Hematopoietic multipotent progenitor cell treated with erythropoietin and hydrocortisone succinate and interleukin-3 and kit ligand, for 17 days (in vitro differentiated cells): Measurements from ENCODE around the gene CTBP2.

Source experiments
- DNase-seq: peaks from one replicate; pipeline ENCODE4 v3.0.0-alpha.2; 2015; ENCODE audit warnings: low spot score

Gene CTBP2

DNA sequence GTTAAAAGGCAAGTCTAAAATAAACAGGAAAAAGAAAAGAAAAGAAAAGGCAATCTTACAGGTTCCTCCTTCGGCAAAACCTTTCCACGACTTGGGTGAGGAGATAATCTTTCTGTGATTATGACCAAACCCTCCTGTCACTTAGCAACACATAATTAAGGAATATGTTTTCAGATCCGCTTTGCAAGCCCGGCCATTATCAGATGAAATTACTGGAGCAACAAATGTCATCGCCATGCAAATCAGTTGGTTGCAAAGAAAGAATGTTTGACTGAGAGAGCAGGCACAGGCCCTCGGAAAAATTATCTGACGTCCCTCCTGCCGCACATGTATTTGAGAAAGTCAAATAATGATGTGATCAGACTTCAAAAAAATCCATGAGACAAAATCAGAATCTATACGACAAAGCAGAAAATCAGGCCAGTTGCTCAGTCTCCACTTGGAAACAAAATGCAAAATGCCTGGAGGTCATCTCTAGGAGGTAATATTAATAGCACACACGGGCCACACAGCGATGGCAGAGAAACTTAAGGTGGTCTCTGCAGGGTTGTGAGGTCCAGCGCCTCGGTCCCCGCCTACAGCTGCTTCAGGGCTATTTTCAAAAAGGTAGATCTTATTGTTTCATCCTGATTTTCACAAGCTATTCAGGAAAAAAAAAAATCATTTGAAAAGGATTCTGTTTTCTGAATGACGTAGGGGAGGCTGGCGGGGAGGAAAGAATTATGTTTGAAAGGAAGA is 135.7 kb downstream of the CTBP2 start:
- DNase-seq, result no peak

- DNase-seq, result no peak
These were observed 136.4 kb downstream of the CTBP2 start for GRCh38 chr10:125023862-125024496.

DNA sequence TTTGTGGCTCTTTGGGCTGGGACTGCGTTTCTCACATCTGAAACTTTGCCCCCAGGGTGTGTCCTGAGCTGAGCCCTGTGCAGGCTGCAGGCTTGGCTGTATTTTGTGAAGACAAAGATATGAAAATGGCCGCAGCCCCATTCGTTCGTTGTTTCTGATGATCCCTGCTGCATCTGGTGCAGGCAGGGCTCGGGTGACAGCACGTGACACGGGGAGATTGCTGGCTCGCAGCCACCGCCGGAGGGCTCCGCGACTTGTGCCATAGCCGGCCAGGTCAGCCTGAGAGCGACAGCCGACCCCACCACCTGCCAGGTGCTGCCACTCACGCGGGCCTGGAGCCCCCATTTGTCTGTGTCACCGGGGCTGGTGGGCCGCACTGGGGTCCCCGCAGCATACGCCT is 137.1 kb downstream of the CTBP2 start:
- no peak for DNase-seq

- no peak for DNase-seq
These were observed 137.7 kb downstream of the CTBP2 start for GRCh38 chr10:125022671-125023070.

DNA sequence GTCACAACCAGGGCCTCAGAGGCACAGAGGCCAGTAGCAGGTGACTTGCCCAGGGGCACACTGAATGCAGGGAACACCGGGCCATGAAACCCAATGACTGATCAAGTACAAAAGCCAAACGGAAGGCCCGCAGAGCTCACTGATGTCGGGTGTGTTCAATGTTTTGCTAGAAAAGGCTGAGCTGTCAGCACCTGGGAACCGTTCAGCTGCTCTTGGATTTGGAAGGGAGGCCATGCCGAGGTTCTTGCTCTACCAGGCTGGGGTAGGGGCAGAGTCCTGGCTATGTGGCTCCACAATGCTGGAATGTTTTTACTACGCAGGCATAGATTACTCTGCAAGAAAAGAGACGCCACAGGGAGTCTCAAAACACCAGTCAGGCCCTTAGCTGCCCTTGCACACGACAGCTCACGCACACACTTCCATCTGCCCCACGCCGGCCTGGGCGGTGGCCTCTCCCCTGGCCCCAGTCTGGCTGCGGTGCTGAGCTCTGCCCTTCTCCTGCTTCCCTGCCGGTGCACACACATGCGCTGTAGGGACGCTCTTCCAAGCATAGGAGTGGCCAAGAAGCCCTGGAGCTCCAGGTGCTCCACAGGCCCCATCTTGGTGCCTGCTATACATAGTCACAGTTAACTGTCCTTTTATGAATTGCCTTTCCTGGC is 138.5 kb downstream of the CTBP2 start:
- DNase-seq, result no peak

DNA sequence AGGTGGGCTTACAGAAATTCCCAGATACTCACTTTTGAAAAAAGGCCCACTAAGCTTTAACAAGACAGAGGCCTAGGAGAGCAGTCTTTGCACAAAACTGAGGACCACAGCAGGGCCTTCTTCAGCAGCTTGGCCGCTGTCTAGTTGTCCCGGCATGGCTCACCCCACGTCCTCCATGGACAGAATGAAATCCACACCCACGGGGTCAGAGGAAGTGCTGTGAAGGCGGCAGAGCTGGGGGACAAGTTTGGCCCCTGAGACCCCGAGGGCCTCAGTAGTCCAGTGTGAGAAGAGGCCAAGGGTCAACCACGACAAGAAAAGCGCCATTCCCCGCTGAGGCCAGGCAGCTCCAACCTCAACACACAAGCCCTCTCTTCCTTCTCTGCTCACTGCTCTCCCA is 139.5 kb downstream of the CTBP2 start:
- no peak for DNase-seq

DNA sequence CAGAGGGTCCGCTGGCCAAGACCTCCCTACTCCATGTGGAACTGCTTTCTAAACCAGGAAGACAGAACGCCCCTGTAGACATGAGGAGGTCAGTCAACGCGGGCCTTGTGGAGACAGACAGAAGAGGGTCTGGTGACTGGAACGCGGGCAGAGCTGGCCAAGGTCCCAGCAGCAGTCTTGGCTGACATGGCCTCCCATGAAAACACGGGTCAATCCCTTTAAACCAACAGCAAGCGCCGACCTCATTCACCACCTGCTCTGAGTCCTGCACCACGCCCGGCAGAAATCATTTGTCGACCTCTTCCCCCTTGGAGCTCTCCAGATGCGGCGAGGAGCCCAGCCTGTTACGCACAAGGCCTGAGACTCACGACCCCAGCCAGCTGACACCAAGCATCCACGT is 140.0 kb downstream of the CTBP2 start:
- no peak for DNase-seq

GRCh38 chr10:125018576-125019143 is 141.7 kb downstream of the CTBP2 start:
- DNase-seq, result no peak

- DNase-seq, result no peak
These were observed 142.6 kb downstream of the CTBP2 start for GRCh38 chr10:125017547-125018298.

- DNase-seq, result no peak
These were observed 143.7 kb downstream of the CTBP2 start for GRCh38 chr10:125016611-125017202.

DNA sequence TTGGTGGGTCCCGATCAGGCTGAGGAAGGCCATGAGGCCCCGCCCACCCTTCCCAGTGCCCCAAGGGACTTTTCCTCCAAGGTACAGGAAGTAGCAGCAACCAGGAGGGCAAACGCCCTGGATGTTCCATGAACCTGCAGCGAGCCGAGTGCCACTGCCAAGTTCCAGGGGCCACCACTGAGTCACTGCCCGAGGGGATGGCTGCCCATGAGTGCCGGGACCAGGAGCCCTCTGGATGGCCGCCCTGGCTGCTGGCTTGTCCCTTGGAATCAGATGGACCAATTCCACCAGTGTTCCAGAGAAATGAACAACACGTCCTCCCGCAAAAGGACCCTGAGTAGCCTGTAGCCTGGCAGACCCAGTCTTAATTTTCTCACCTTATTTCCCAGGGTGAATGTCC is 144.2 kb downstream of the CTBP2 start:
- no peak for DNase-seq

- DNase-seq, result no peak
These were observed 144.9 kb downstream of the CTBP2 start for GRCh38 chr10:125015356-125015944.

DNA sequence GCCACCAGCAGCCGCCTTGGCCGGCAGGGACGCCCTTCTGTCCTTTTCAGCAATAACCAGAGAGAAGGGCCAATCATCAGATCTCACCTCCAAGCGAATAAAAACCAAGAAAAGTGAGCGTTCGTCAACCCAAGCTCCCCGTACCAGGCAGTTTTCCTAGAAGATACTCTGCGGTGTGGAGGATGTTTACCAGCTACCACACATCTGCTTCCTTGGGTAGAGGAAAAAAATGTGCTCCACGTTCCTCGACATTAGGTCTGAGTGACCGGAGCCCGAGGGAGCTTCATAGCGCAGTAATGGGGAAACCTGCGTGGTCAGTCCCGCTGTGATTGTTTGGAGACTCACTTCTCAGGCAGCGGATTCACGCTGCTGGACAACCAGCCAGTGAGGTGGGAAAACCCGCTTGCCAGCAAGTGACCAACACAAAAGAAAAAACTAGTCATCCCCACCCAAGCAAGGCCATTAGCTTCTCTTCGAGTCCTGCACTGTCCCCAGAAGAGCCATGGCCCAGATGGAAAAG is 145.5 kb downstream of the CTBP2 start:
- no peak for DNase-seq

GRCh38 chr10:125014086-125014830 is 146.1 kb downstream of the CTBP2 start:
- DNase-seq, result no peak

- no peak for DNase-seq
These were observed 146.9 kb downstream of the CTBP2 start for GRCh38 chr10:125013529-125013872.

DNA sequence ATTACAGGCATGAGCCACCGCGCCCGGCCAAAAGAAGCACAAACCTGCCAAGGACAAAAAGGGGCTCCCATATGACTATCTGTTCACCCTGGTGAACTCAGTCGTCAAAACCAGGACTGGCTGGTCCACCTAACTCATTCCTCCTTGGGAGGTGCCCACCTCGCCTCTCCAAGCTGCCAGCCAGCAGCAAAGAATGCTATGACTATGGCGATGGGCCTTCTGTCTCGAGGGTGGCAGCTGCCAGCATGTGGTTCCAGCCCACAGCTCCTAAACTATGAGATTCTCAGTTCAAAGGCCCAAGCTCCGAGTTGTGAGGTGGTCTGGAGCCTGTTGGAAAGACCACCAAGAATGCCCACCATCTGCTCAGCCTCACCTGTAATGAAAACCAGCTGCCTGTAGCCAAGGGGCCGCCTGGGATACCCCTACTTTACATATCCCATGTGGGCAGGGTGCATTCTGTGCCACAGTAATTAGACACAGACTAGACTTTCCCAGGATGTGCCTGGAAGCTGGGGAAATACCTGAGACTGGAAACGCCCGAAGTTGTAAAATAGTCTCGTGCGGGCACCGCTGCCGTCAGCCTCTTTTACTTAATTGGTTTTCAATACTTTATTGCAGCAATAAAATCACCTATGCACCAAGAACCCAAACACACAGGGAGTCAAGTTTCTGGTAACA is 147.4 kb downstream of the CTBP2 start:
- DNase-seq, result no peak

DNA sequence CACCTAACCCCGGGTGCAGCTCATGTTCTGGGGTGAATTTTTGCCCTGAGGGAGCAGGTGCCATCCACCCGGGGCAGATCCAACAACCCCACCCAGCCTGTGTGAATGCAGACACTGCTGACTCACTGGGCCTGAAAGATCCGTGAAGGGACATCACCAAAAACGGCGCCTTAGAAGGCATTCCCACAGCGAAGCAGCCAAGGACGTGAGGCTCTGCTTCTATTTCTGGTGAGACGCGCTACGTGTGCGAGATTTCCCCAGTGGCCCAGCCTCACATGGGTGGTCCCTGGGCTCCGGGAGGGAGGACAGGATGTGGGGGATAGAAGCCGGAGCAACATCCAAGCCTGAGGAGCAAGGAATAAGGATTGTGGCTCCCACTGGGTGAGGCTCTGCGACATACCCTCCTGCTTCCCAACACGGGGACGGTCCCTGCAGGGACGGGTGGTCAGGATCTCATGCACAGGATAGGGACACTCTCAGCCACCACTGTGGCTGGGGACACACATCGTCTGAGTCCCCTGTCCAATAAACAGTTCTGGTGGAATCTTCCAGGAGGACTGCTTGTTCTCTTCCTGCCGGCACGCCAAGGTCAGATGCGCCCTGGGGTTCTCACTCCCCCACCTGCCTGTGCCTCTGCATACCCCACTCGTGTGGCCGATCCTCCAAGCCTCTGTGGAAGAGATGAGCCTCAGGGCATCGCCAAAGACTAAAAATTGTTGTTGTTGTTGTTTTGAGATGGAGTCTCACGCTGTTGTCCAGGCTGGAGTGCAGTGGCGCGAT is 148.2 kb downstream of the CTBP2 start:
- no peak for DNase-seq

GRCh38 chr10:125011171-125011925 is 149.0 kb downstream of the CTBP2 start:
- no peak for DNase-seq
